Mesenteric fat pad (tissue), 1 donor: ENCODE measurements around the gene SIK1. TPM values are rescaled to one million over a fixed set of nuclear protein-coding genes. Genes with fewer than 3 reads are reported as not detected.

Experiments
- DNase-seq: peaks from one replicate; pipeline ENCODE4 v3.0.0-alpha.2; 2020; ENCODE audit warnings: low spot score
- total RNA-seq: library from RNA; stranded (reverse); fragmentation: NEBNext Ultra II Directional; extraction: Animal tissue kit (Norgen Biotek cat#: 25700); gene quantifications from one replicate; pipeline ENCODE4 v1.2.1, GENCODE V29; 2021
- donor health status: DM: yes; HTN: yes; CAD: no.

The SIK1 gene
- total RNA-seq, 1 donor from 2014 or later, result 120 TPM

DNA sequence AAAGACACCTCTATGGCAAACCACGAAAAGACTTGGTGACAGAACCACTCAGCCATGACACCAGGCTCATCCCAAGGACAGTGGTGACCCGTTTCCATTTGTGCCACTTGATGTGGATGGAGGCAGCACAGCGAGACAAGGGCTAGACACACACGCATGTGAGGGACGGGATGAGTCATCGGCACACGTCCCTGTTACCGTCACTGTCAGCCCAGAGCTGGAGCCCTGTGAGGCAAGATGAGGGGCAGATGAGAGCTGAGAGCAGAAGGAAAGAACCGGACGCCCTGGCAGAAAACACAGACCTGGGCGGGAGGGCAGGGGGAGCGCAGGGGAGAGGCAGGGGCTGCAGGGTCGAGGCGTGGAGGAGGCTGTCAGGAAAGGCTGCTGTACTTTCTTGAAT lies 57.8 kb downstream of the SIK1 start:
- no peak for DNase-seq

DNA sequence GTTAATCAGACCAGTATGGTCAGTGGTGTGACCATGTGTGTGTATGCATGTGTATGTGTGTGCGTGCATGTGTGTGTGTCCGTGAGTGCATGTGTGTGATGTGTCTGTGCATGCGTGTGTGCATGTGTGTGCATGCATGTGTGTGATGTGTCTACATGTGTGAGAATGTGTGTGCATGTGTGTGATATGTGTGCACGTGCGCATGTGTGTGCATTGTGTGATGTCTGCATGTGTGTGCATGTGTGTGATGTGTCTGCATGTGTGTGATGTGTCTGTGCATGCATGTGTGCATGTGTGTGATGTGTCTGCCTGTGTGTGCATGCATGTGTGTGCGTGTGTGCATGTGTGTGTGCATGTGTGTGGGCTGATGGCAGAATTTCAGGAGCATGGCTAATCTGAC lies 58.2 kb downstream of the SIK1 start:
- DNase-seq, result no peak

DNA sequence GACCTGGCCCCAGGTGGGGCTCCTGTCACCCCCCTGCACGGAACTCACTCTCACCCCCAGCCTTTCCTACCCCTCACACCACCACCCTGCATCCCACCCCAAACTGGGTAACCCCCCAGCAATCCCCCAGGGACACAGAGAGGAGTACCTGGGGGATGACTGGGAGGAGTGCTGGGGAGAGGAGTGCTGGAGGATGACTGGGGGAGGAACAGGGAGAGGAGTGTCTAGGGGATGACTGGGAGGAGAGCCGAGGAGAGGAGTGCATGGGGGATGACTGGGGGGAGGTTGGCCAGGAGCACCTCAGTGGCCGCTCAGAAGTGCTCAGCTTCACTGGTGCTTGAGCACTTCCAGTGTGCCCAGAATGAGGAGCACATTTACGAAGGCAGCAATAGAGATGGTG lies 59.1 kb downstream of the SIK1 start:
- DNase-seq, result no peak

DNA sequence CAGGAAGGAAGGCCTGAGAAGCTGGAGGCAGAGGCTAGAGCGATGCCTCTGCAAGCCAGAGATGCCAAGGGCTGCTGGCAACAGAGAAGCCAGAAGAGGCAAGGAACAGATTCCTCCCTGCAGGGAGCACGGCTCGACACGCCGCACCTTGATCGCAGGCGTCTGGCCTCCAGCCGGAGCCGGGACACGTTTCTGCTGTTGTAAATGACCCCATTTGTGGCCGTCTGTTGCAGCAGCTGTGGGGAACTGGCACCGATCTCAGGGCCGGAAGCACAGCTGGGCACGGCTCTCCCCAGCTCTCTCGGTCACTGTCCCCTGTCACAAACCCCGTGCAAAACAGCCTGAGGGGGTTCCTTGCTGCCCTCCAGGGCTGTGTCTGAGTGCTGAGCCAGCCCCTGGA lies 59.6 kb downstream of the SIK1 start:
- no peak for DNase-seq

DNA sequence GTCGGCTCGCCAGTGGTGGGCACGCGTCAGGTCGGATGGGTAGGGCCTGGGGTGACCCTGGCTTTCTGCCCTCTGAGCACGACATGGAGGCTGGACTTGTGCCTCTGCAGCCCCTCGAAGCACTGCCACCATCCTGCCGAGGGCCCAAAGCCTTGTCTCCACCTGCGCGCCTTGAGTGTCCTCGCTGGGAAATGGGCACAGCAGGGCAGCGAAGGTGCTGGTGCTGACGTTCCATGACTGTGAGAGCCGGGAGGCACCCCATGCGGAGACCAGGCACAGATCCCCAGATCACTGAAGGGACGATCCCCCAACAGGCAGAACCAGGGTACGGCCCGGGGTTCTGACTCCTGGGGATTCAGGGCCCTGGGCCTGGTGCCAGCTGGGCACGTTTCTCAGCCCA lies 60.3 kb downstream of the SIK1 start:
- DNase-seq, result no peak

DNA sequence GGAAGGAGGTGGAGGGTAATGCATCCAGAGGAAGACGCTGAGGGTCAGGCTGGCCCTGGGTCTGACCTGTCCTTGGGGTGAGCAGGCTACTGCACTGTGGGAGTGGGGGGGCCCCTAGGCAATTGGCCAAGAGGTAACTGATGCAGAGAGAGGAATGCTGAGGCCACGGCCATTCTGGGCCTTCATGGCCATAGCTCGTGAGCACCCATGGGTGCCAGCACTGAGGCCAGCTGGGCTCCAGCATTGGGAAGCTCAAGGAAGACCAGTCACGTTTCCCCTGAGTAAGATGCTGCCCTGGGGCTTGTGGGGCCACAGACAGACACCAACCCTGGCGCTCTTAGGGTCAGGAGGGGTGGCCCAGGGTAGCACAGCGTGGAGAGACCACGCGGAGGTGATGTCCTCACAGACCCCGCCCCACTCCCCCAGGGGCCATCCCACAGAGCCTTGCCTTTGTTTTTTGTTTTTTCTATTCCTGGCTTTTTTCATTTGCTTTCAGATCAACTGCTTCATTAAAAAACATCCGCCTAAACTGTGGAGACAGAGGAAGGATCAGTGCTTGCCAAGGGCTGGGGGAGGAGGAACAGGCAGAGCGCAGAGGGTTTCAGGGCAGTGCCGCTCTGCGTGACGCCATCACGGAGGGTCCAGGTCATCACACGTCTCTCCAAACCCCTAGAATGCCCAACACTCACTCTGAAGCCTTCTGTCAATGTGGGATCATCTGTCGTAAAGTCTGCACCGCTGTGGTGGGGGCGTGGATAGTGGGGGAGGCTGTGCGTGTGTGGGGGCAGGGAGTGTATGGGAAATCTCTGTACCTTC lies 61.1 kb downstream of the SIK1 start:
- no peak for DNase-seq

DNA sequence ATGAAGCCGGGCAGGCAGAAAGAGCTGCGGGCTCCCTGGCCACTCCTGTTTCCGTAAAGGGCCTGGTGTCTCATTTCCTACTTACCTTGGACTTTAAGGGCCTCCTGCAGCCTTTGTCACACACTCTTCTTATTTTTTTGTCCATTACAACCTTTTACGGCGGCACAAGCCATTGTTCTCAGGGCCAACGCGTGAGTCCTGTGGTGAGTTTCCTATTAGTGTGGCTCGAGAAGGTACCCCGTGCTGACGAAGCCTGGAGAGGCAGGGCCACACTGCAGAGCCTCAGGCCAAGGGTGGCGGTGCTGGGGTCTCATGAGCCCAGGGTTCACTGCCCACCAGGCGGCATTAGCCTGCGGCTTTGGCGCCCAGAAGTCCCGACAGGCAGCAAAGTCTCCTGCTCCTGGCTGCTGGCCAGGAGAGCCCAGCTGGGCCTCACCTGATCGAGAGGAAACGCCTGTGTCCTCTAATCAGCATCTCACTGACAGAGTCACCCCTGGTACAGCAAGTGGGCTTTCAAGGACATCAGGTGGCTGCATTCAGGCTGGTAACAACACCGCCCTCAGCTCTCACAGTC lies 62.0 kb downstream of the SIK1 start:
- no peak for DNase-seq

Other genes starting within 250 kb of the SIK1 start
- 0.26 TPM for gene HSF2BP, start 232.4 kb upstream of the SIK1 start, total RNA-seq
- gene RRP1B, start 232.4 kb upstream of the SIK1 start, total RNA-seq, result 24.3 TPM